ENCODE data around the gene ABCB11. TPM values are rescaled to one million over a fixed set of nuclear protein-coding genes. Genes with fewer than 3 reads are reported as not detected.
A peak's percentile ranks its signal among the peaks of the same experiment; 100 is the strongest.

ABCB11 gene
- total and polyA plus RNA-seq, 9 of the 15 experiments (the other 6 are each of a cell fraction or from before 2014, with no cell fraction given), result 0.04 to 0.51 (median 0.10) TPM; not detected in 1

DNA sequence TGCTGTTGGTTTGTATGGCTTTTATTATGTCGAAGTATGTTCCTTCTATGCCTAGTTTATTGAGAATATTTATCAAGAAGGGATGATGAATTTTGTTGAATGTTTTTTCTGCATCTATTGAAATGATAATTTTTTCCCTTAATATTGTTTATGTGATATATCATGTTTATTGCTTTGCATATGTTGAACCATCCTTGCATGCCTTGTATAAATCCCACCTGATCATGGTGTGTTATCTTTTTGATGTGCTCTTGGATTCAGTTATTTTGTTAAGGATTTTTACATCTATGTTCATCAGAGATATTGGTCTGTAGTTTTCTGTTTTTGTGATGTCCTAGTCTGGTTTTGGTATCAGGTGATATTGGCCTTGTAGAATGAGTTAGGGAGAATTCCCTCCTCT, 79.3 kb downstream of the ABCB11 start:
- Histone ChIP-seq H3K4me1 (replicated peaks in 1 of 2; ENCODE audit: control insufficient read depth in 2 of 2, insufficient read depth in 2 of 2, low read length in 2 of 2) (no peaks in the 10 kb centered on the region), H2AFZ (ENCODE audit: low read depth, low read length) (no peak overlapping the region), H3K79me2 (ENCODE audit: control insufficient read depth, insufficient read depth, low read length) (no peaks in the 10 kb centered on the region), H4K20me1 (replicated peaks; ENCODE audit: control insufficient read depth, insufficient read depth, low read length) (no peaks in the 10 kb centered on the region), H3K27ac (ENCODE audit: extremely low read depth, low read depth, low read length) (no peak overlapping the region), H3K36me3 (ENCODE audit: control insufficient read depth, insufficient read depth, low read length) (no peaks in the 10 kb centered on the region), H3K9ac (ENCODE audit: insufficient read depth in 1 of 2, low read depth in 2 of 2, low read length in 2 of 2) (no peak overlapping the region), H3K9me3 (replicated peaks; ENCODE audit: control insufficient read depth, insufficient read depth, low read depth, low read length) (peaks cover 18% of the 10 kb centered on the region), H3K9me1 (ENCODE audit: control insufficient read depth, insufficient read depth, low read length) (no peaks in the 10 kb centered on the region), H3K27me3 (ENCODE audit: control insufficient read depth in 2 of 2, insufficient read depth in 2 of 2, low read length in 2 of 2) (no peaks in the 10 kb centered on the region), H3K4me3 (no peak overlapping the region), H3K4me2 (ENCODE audit: insufficient read depth, low read length) (no peak overlapping the region)
- in situ Hi-C loops (cut with MboI), result loop anchor here (25.0 kb wide), 1 partner anchor 460 kb away; no protein-coding TSS in a partner anchor
- WGBS (ENCODE audit: insufficient coverage, low coverage, missing lambda C conversion rate), result 42% methylated on average over 1 of the region's 1 CpG
- FAIRE-seq, result no peak
- POLR2A ChIA-PET, result no interaction called here
- no peak for ATAC-seq
- CTCF ChIA-PET (ENCODE audit: low intra/inter-chr PET ratio), result interaction anchor here (0.6 kb wide), 1 partner anchor 32 kb away, joined by 3 read pairs; no protein-coding TSS in a partner anchor
- no peak for DNase-seq (ENCODE audit: extremely low read depth in 1 of 4, low spot score in 3 of 4)
- no TSS peak for BruUV-seq (replicated peaks)
- intact Hi-C loops (cut with micrococcal nuclease), result no loop called here
- TF ChIP-seq SRF (CRISPR knock-in tag; IDR thresholded peaks at IDR 0.05) (no peak), CBX3 (IDR thresholded peaks at IDR 0.05; ENCODE audit: borderline replicate concordance in 1 of 2, low read length in 2 of 2) (peak in 1 of 2 experiments; percentile 98; a peak in 2 of 3 replicates), ZEB2 (IDR thresholded peaks at IDR 0.05) (peak; percentile 44; the same call in 1 of the 2 replicates), ZNF507 (tag; conservative IDR thresholded peaks at IDR 0.05) (peak; percentile 57), ZNF707 (CRISPR knock-in tag; conservative IDR thresholded peaks at IDR 0.05) (no peak), ZNF445 (CRISPR knock-in tag; IDR thresholded peaks at IDR 0.05; ENCODE audit: low read depth) (peak; percentile 95), NFXL1 (CRISPR knock-in tag; IDR thresholded peaks at IDR 0.05) (no peak), ZNF280A (IDR thresholded peaks at IDR 0.05; ENCODE audit: low read depth, partially characterized antibody) (peak; percentile 81), PCBP1 (IDR thresholded peaks at IDR 0.05; ENCODE audit: low read depth, low read length, poor library complexity, severe bottlenecking) (no peak), MAZ (CRISPR knock-in tag; conservative IDR thresholded peaks at IDR 0.05 in 1 of 2, IDR thresholded peaks at IDR 0.05 in 1 of 2) (no peak), TRIM28 (IDR thresholded peaks at IDR 0.05) (peak; percentile 92), LCOR (CRISPR knock-in tag; IDR thresholded peaks at IDR 0.05) (no peak), KDM2B (CRISPR knock-in tag; IDR thresholded peaks at IDR 0.05) (no peak), ZNF324 (CRISPR knock-in tag; IDR thresholded peaks at IDR 0.05) (peak; percentile 100), POLR3G (IDR thresholded peaks at IDR 0.05; ENCODE audit: extremely low read depth, insufficient read length, insufficient replicate concordance) (no peak), RBM22 (IDR thresholded peaks at IDR 0.05; ENCODE audit: low read depth, low read length, poor library complexity, severe bottlenecking) (no peak), NEUROD1 (IDR thresholded peaks at IDR 0.05; ENCODE audit: borderline replicate concordance, low read depth, low read length, partially characterized antibody) (no peak), TRIM24 (IDR thresholded peaks at IDR 0.05) (peak in 1 of 2 experiments; percentile 65; a peak in 1 of 4 replicates)
- TF ChIP-seq, protein P1, sequence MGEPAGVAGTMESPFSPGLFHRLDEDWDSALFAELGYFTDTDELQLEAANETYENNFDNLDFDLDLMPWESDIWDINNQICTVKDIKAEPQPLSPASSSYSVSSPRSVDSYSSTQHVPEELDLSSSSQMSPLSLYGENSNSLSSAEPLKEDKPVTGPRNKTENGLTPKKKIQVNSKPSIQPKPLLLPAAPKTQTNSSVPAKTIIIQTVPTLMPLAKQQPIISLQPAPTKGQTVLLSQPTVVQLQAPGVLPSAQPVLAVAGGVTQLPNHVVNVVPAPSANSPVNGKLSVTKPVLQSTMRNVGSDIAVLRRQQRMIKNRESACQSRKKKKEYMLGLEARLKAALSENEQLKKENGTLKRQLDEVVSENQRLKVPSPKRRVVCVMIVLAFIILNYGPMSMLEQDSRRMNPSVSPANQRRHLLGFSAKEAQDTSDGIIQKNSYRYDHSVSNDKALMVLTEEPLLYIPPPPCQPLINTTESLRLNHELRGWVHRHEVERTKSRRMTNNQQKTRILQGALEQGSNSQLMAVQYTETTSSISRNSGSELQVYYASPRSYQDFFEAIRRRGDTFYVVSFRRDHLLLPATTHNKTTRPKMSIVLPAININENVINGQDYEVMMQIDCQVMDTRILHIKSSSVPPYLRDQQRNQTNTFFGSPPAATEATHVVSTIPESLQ (CRISPR knock-in tag; IDR thresholded peaks at IDR 0.05), result no peak
- TF ChIP-seq, protein P2, sequence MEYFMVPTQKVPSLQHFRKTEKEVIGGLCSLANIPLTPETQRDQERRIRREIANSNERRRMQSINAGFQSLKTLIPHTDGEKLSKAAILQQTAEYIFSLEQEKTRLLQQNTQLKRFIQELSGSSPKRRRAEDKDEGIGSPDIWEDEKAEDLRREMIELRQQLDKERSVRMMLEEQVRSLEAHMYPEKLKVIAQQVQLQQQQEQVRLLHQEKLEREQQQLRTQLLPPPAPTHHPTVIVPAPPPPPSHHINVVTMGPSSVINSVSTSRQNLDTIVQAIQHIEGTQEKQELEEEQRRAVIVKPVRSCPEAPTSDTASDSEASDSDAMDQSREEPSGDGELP (CRISPR knock-in tag; IDR thresholded peaks at IDR 0.05; ENCODE audit: borderline replicate concordance), result no peak
